Gastrocnemius medialis (tissue), 4 donors: ENCODE data around the gene AATK.

Experiments
- CTCF ChIP-seq, 5 experiments: fragments of 450-650 bp in 3 of 5; fragments of 200-600 bp in 2 of 5; sonication (generic) in 2 of 5; IDR thresholded peaks in 4 of 5; conservative IDR thresholded peaks in 1 of 5; 1 replicate in 4 of 5; 2 replicates in 1 of 5; pipeline ENCODE4 v1.5.1; 2016 to 2019; ENCODE audit warnings: antibody characterized with exemption in 5 of 5, mild to moderate bottlenecking in 3 of 5, moderate library complexity in 3 of 5
- POLR2A ChIP-seq, 2 donors: fragments of 450-650 bp; IDR thresholded peaks; one replicate each; pipeline ENCODE4 v1.6.1; 2017; ENCODE audit warnings: antibody characterized with exemption in 2 of 2, mild to moderate bottlenecking in 2 of 2, moderate library complexity in 2 of 2

DNA sequence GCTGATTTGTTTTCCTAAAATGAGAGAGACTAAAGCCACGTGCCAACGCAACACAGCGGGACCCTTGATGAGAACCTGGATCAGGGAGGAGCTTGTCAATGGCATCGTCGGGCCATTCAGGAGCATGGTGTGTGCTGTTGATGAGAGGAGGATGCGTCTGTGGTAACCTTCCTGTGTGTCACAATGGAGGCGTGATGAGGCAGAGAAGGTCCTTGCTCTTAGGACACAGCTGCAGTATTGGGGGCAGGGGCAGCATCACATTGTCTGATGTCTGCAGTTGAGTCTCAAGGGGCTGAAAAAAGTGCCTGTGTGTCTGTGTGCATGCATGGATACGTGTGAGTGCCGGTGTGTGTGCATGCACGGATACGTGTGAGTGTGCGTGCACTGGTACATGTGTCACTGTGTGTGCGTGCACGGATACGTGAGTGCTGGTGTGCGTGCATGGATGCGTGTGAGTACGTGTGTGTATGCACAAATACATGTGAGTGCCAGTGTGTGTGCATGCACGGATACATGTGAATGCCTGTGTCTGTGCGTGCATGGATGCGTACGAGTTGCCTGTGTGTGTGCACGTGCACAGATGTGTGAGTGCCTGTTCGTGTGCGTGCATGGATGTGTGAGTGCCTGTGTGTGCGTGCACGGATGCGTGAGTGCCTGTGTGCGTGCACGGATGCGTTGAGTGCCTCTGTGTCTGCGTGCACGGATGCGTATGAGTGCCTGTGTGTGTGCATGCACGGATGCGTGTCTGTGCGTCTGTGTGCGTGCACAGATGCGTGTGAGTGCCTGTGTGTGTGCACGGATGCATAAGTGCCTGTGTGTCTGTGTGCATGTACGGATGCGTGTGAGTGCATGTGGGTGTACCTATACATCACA, 91.8 kb downstream of the AATK start:
- TF ChIP-seq CTCF (IDR thresholded peaks at IDR 0.05 in 4 of 5, conservative IDR thresholded peaks at IDR 0.05 in 1 of 5) (no peak), POLR2A (IDR thresholded peaks at IDR 0.05) (no peak)
